Measurements from ENCODE around the gene FCGBP. TPM values are rescaled to one million over a fixed set of nuclear protein-coding genes. Genes with fewer than 3 reads are reported as not detected.

Gene FCGBP
- total and polyA plus RNA-seq, 2 of the 4 experiments (the other 2 are of a cell fraction) = under 0.01 to 0.03 TPM

DNA sequence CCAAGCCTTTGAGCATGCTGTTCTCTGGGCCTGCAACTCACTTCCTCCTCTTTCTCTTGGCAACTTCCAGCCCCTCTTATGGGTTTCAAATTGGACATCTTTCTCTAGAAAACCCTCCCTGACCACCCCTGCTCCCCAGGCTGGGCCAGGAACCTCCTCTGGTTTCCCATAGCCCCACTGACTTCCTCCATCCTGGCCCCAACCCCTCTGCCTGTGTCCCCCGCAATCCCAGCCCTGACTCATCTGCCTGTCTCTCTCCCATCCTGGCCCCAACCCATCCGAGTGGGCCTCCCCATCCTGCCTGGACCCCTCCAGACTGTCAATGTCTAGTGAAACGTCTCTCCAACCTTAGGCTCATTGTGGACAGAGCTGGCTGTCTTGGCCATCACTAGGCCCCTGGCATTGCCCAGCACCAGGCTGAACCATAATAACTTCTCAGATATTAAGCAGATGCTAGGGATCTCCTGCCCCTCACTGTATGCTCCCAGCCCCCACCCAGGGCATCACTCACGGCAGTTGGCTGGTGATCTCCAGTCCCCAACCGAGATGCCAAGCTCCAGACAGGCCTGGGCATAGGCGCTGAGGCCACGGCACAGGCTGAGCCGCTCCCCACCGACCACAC lies 16.8 kb downstream of the FCGBP start:
- no peak overlapping the region for H2BK5ac ChIP-seq (ENCODE audit: low read depth, low read length, poor library complexity, severe bottlenecking)
- H3K14ac ChIP-seq (replicated peaks; ENCODE audit: low read depth, low read length) = no peak overlapping the region
- no peak overlapping the region for H2BK120ac ChIP-seq (ENCODE audit: low read depth, low read length)
- H3K27ac ChIP-seq (ENCODE audit: insufficient read depth, low read length) = no peak overlapping the region
- no peaks in the 10 kb centered on the region for H4K20me1 ChIP-seq (ENCODE audit: insufficient read depth, low read length)
- H3K4me1 ChIP-seq (ENCODE audit: control insufficient read depth, insufficient read depth, low read length) = no peaks in the 10 kb centered on the region
- H3K9ac ChIP-seq (ENCODE audit: low read depth, low read length) = no peak overlapping the region
- ATAC-seq (ENCODE audit: low read depth) = no peak
- CTCF ChIA-PET = interaction anchor here (0.5 kb wide), 1 partner anchor 366 kb away, joined by 4 read pairs; no protein-coding TSS in a partner anchor
- H2BK20ac ChIP-seq (ENCODE audit: low read depth, low read length) = no peak overlapping the region
- DNase-seq = no peak
- no peak overlapping the region for H2BK15ac ChIP-seq (ENCODE audit: low read depth, low read length)
- H4K8ac ChIP-seq (ENCODE audit: low read depth in 2 of 2, low read length in 2 of 2) = no peak overlapping the region
- H3K36me3 ChIP-seq (ENCODE audit: control insufficient read depth, insufficient read depth, low read length) = no peaks in the 10 kb centered on the region
- in situ Hi-C loops (cut with MboI; ENCODE audit: low sequenced_read_pairs) = no loop called here
- no peaks in the 10 kb centered on the region for H3K9me1 ChIP-seq (ENCODE audit: insufficient read depth, low read length)
- H3K27me3 ChIP-seq (ENCODE audit: control insufficient read depth, insufficient read depth, low read length) = peaks cover 3% of the 10 kb centered on the region; the same call in 1 of the 2 replicates
- H3K79me1 ChIP-seq (ENCODE audit: low read depth in 1 of 2, low read length in 2 of 2) = no peaks in the 10 kb centered on the region
- no peak overlapping the region for H2AK9ac ChIP-seq (replicated peaks; ENCODE audit: low read depth, low read length, poor library complexity)
- no peaks in the 10 kb centered on the region for H3K9me3 ChIP-seq (ENCODE audit: control insufficient read depth, insufficient read depth, low read length)
- dilution Hi-C loops (cut with HindIII; ENCODE audit: low sequenced_read_pairs, unreplicated experiment) = no loop called here
- no peak overlapping the region for H3K4me2 ChIP-seq (ENCODE audit: low read depth, low read length)
- H3K23ac ChIP-seq (ENCODE audit: low read depth, low read length) = no peak overlapping the region
- WGBS, 2 experiments (ENCODE audit: extremely low coverage in 2 of 2, insufficient read length in 1 of 2) = no CpG with 5 or more reads among the region's 9 CpGs
- H2AK5ac ChIP-seq (ENCODE audit: low read depth, low read length) = no peak overlapping the region
- no peak overlapping the region for H4K91ac ChIP-seq (ENCODE audit: insufficient read depth, low read depth, low read length)
- H3K4ac ChIP-seq (ENCODE audit: low read depth, low read length) = no peak overlapping the region
- POLR2A ChIA-PET (ENCODE audit: unreplicated experiment) = no interaction called here
- no peak overlapping the region for H3K4me3 ChIP-seq (ENCODE audit: insufficient read depth, low read depth, low read length)
- intact Hi-C loops (cut with micrococcal nuclease) = no loop called here
- H3K56ac ChIP-seq (ENCODE audit: extremely low read depth, insufficient read depth, low read length) = no peak overlapping the region
- H3K18ac ChIP-seq (ENCODE audit: low read depth, low read length) = no peak overlapping the region
- no peak overlapping the region for H2AFZ ChIP-seq (replicated peaks; ENCODE audit: low read length, poor library complexity)
- no peak overlapping the region for H4K5ac ChIP-seq (ENCODE audit: low read depth, low read length)
- TF ChIP-seq BHLHE40 (IDR thresholded peaks at IDR 0.05; ENCODE audit: low read depth, low read length) = no peak
- no TSS peak for BruUV-seq (replicated peaks)

Data from IMR-90 (cell line).